Ovary (tissue), 9 donors: ENCODE measurements around the gene CXCL10. TPM values are rescaled to one million over a fixed set of nuclear protein-coding genes. Genes with fewer than 3 reads are reported as not detected.
"Not testable (repeated sequence)": the region's sequence is repeated elsewhere in the genome, so short reads cannot be mapped to it uniquely, and the experiment has no call there.

Experiments
- DNase-seq, 5 donors: peaks; one replicate each; pipeline ENCODE4 v3.0.0-alpha.2; 2019 to 2020
- H3K27ac ChIP-seq, 2 donors: fragments of 200-600 bp; one replicate each; pipeline versions ENCODE4 v1.5.1 to v1.8.0; 2019 to 2022
- H3K27me3 ChIP-seq: fragments of 200-600 bp; one replicate; pipeline ENCODE4 v1.8.0; 2022
- H3K36me3 ChIP-seq: fragments of 200-600 bp; sonication (generic); one replicate; pipeline ENCODE4 v1.5.1; 2019
- H3K4me1 ChIP-seq: one replicate; pipeline ENCODE4 v1.8.1; 2013; ENCODE audit warnings: mild to moderate bottlenecking, moderate library complexity; ENCODE audit not compliant: insufficient read depth
- H3K4me3 ChIP-seq: fragments of 200-600 bp; sonication (generic); one replicate; pipeline ENCODE4 v1.5.1; 2017
- H3K9me3 ChIP-seq, 2 donors: fragments of 200-600 bp in 1 of 2; sonication (generic) in 1 of 2; one replicate each; pipeline versions ENCODE4 v1.5.1 to v1.8.1; 2013 to 2019; ENCODE audit warnings: mild to moderate bottlenecking in 1 of 2, moderate library complexity in 1 of 2
- EP300 ChIP-seq: sonication (generic); formaldehyde crosslinking; IDR thresholded peaks from one replicate; pipeline ENCODE4 v1.6.1; 2017; ENCODE audit warnings: antibody characterized with exemption
- POLR2A ChIP-seq: fragments of 450-650 bp; IDR thresholded peaks from one replicate; pipeline ENCODE4 v1.6.1; 2017; ENCODE audit warnings: antibody characterized with exemption, mild to moderate bottlenecking, moderate library complexity
- WGBS, 3 donors: extraction: QIAGEN DNeasy Blood & Tissue Kit in 1 of 3; methylation state at CpG; one replicate each; pipeline versions ENCODE4 v1.1.5 to v1.1.7; 2013 to 2017; 5-methylcytosine and 5-hydroxymethylcytosine counted together
- intact Hi-C, 4 donors: fragments of 100-400 bp; cut with DNase I; formaldehyde crosslinking; loops; one replicate each; pipeline versions ENCODE4 v1.11.0 to v1.15.1; 2022 to 2023
- polyA plus RNA-seq, 2 donors: library from polyadenylated mRNA; stranded (reverse); fragments of 200-250 nt in 1 of 2; fragments of 350-450 nt in 1 of 2; fragmentation: Illumina TruSeq in 1 of 2; extraction: RNeasy Lipid Tissue Mini Kit (QIAGEN cat#74804) in 1 of 2; gene quantifications; one replicate each; pipeline ENCODE4 v1.2.3, GENCODE V29; 2013 to 2014
- total RNA-seq, 7 donors: library from RNA; depleted of rRNA in 2 of 7; stranded (reverse); fragments of >200 nt in 2 of 7; fragmentation: NEBNext Ultra II Directional in 3 of 7; extraction: Animal tissue kit (Norgen Biotek cat#: 25700) in 3 of 7; gene quantifications; one replicate each; pipeline versions ENCODE4 v1.1.0 to v1.2.4, GENCODE V29; 2016 to 2023
- TF ChIP-seq, protein P1 (sequence below), 3 donors: fragments of 450-650 bp in 2 of 3; fragments of 200-600 bp in 1 of 3; IDR thresholded peaks; one replicate each; pipeline versions ENCODE4 v1.5.1 to v1.8.0; 2016 to 2022; ENCODE audit warnings: antibody characterized with exemption in 3 of 3, mild to moderate bottlenecking in 1 of 3
- donor health status: DM: no; HTN: no; CAD: no; lungs with moderate emphysema.
- donor health status: DM: no; HTN: no; CAD: no.
- donor health status: Bipolar disorder and iron deficiency.
- donor health status: DM: yes; HTN: yes; CAD: no.
- donor health status: DM: no; HTN: no; CAD: no.
- donor health status: DM: yes; HTN: yes; CAD: no.

The CXCL10 gene
- total and polyA plus RNA-seq, 9 donors: 0.12 to 17.3 (median 1.0) TPM; not detected in 3

DNA sequence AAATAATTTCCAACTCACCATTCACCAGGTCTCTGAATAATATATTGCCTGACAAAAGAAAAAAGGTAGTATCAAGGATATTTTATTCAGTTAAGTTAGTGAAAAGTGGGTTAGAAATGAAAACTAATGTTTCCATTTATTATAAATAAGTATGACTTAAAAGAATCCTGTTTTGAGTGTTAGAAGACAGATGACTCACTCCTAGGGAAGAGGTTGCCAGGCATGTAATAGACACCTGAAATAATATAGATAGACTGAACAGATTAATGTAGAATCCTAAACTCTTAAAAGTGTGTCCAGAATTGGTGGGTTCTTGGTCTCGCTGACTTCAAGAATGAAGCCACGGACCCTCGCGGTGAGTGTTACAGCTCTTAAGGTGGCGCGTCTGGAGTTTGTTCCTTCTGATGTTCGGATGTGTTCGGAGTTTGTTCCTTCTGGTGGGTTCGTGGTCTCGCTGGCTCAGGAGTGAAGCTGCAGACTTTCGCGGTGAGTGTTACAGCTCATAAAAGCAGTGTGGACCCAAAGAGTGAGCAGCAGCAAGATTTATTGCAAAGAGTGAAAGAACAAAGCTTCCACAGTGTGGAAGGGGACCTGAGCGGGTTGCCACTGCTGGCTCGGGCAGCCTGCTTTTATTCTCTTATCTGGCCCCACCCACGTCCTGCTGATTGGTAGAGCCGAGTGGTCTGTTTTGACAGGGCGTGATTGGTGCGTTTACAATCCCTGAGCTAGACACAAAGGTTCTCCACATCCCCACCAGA lies 19.1 kb upstream of the CXCL10 start:
- WGBS, 3 donors: 82 to 87% (median 84%) methylated on average over 17 to 18 of the region's 18 CpGs
- intact Hi-C loops, DNase-seq, H3K36me3 ChIP-seq, H3K4me1 ChIP-seq, H3K27me3 ChIP-seq, H3K4me3 ChIP-seq, H3K27ac ChIP-seq, H3K9me3 ChIP-seq: not testable (repeated sequence)

- WGBS, 3 donors: 77 to 85% (median 81%) methylated on average over 3 of the region's 3 CpGs
- Histone ChIP-seq H3K36me3 (no peaks in the 10 kb centered on the region), H3K4me3 (no peak overlapping the region), H3K27ac (no peak overlapping the region), H3K27me3 (no peaks in the 10 kb centered on the region), H3K4me1 (no peaks in the 10 kb centered on the region), H3K9me3 (no peaks in the 10 kb centered on the region)
- no peak for DNase-seq
- intact Hi-C loops: no loop called here
- TF ChIP-seq EP300 (no peak), POLR2A (no peak)
- TF ChIP-seq, protein P1, sequence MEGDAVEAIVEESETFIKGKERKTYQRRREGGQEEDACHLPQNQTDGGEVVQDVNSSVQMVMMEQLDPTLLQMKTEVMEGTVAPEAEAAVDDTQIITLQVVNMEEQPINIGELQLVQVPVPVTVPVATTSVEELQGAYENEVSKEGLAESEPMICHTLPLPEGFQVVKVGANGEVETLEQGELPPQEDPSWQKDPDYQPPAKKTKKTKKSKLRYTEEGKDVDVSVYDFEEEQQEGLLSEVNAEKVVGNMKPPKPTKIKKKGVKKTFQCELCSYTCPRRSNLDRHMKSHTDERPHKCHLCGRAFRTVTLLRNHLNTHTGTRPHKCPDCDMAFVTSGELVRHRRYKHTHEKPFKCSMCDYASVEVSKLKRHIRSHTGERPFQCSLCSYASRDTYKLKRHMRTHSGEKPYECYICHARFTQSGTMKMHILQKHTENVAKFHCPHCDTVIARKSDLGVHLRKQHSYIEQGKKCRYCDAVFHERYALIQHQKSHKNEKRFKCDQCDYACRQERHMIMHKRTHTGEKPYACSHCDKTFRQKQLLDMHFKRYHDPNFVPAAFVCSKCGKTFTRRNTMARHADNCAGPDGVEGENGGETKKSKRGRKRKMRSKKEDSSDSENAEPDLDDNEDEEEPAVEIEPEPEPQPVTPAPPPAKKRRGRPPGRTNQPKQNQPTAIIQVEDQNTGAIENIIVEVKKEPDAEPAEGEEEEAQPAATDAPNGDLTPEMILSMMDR (IDR thresholded peaks at IDR 0.05): no peak
These were observed 13.6 kb upstream of the CXCL10 start for GRCh38 chr4:76036855-76037254.

DNA sequence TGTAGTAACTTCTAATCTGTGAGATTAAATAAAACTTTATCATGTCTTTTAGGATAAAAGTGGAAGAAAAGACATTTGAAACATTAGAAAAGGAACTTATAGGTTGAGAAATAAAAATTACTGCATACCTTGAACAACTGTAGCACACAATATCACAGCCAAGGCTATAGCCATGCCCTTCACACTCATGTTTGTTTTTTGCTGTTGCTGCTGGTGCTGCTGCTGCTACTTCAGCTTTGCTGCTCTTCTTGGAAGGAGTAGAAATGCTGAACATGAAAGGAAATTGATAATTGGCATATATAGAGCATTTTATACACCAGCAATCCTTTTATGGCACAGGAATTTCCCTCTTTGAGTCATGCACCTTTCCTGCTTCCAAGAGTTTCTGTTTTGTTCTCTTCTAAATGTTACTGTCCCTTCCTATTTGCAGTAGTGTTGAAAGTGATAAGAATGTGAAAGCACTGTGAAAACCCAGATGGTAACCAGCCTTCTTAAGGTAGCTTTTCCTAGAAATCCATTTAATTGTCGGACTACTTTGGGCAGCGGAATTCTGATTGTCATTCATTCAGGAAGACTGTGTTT lies 12.6 kb upstream of the CXCL10 start, which contains the start of gene CXCL11:
Gene CXCL11, minus strand, starts transcription at position 272 of the 582 bp plus-strand sequence. Its CDS starts 83 bp downstream, at position 189.
- 80 to 87% (median 86%) methylated on average over 2 of the region's 2 CpGs for WGBS, 3 donors
- H3K4me1 ChIP-seq: no peaks in the 10 kb centered on the region
- TF ChIP-seq EP300 (no peak), POLR2A (no peak)
- TF ChIP-seq, protein P1 (IDR thresholded peaks at IDR 0.05): no peak
- DNase-seq: no peak
- H3K27me3 ChIP-seq: no peaks in the 10 kb centered on the region
- no peaks in the 10 kb centered on the region for H3K36me3 ChIP-seq
- H3K9me3 ChIP-seq: no peaks in the 10 kb centered on the region
- H3K4me3 ChIP-seq: no peak within 1 kb of the TSS
- H3K27ac ChIP-seq: no peak within 1 kb of the TSS
- intact Hi-C loops: no loop called here

DNA sequence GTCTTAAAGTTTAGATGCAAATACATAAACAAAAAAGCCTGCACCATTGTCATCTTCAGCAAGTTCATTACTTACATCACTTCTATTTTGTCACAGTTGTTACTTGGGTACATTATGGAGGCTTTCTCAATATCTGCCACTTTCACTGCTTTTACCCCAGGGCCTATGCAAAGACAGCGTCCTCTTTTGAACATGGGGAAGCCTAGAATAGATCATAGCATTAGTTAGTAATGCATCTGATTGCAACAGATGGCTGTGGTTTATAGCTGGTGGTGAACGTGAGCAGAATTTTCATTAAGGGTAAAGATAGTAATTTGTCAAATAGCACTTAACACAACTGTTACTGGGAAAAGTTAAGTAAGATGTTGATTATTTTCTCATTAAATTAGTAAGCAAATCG lies 11.8 kb upstream of the CXCL10 start:
- no peaks in the 10 kb centered on the region for H3K4me1 ChIP-seq
- H3K27me3 ChIP-seq: no peaks in the 10 kb centered on the region
- no peaks in the 10 kb centered on the region for H3K9me3 ChIP-seq
- TF ChIP-seq, protein P1 (IDR thresholded peaks at IDR 0.05): no peak
- TF ChIP-seq POLR2A (no peak), EP300 (no peak)
- no peak overlapping the region for H3K4me3 ChIP-seq
- no peak overlapping the region for H3K27ac ChIP-seq
- 59 to 64% (median 62%) methylated on average over 3 of the region's 3 CpGs for WGBS, 3 donors
- DNase-seq: no peak
- no peaks in the 10 kb centered on the region for H3K36me3 ChIP-seq
- intact Hi-C loops: no loop called here

DNA sequence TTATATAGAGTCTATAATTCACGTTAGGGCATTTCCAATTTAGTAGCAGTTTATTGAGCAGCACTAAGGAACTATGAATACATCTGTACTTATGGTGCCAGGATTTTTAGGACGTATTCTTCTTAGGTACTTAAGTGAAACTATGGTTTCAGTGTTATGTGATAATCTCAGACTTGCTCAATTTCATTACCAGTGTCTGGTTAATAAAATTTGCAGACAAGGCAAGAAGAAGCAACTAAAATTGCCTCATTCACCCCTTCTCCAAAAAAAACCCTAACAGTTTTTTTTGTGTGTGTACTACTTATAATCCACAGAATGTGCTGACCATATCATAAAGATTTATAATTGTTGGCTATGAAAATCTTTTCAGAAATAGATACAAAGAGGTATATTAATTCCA lies 6.0 kb upstream of the CXCL10 start:
- intact Hi-C loops: no loop called here
- no peak overlapping the region for H3K27ac ChIP-seq
- H3K27me3 ChIP-seq: no peaks in the 10 kb centered on the region
- TF ChIP-seq EP300: no peak
- TF ChIP-seq POLR2A: no peak
- TF ChIP-seq, protein P1 (IDR thresholded peaks at IDR 0.05): no peak
- H3K9me3 ChIP-seq: no peaks in the 10 kb centered on the region
- no peak for DNase-seq
- no peak overlapping the region for H3K4me3 ChIP-seq
- WGBS, 3 donors: 67 to 76% (median 71%) methylated on average over 2 of the region's 2 CpGs
- H3K36me3 ChIP-seq: no peaks in the 10 kb centered on the region
- H3K4me1 ChIP-seq: peaks cover 2% of the 10 kb centered on the region
